ENCODE results near the gene DHRS3. TPM values are rescaled to one million over a fixed set of nuclear protein-coding genes. Genes with fewer than 3 reads are reported as not detected.

The DHRS3 gene
- total and polyA plus RNA-seq, 2 of the 13 experiments (the other 11 are each of a cell fraction or from before 2014, with no cell fraction given) = 48.5 to 90.5 TPM

DNA sequence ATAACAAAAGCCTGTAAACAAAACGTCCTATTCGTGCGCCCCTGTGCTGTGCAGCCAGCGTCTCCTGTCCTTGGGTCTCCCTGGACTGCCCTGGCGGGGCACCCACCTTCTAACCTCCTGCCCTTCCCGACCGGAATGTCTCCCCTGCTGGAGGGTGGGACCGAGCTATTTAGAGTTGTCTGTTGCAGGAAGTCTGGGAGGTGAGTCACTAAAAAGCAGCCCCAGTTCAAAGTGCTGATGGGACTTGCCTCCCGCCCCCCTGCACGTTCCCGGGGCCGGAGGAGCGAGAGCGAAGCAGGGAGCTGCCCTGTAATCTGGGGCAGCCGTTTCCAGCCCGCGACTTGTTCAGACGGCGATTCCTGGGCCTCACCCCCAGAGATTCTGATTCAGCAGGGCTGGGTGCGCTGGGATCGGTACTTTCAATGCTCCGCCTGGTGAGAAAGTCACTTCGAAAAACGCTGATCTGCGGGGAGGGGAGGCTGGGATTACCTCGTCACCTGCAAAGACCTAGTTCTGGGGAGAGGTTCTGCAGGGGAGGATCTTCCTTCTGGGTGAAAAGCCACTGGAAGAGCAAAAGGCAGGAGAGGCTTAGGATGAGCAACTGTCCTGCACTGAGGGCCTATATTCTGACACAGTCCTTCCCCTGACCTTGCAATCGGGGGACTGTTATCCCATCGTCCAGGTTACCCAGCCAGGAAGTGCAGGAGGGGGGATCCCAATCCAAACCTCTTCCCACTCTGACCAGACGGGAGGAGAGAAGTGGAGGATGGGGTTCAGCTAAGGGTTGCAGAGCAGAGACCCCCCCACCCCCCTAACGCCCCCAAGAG, 1.2 kb upstream of the DHRS3 start (continued):
- TF ChIP-seq ZBED4 (CRISPR knock-in tag; IDR thresholded peaks at IDR 0.05; ENCODE audit: borderline replicate concordance) = peak; percentile 67; the same call in 1 of the 2 replicates
- TF ChIP-seq CBX2 (IDR thresholded peaks at IDR 0.05; ENCODE audit: low read depth, low read length) = no peak
- peak; percentile 54; the same call in 1 of the 2 replicates for TF ChIP-seq CBX2 (CRISPR knock-in tag; IDR thresholded peaks at IDR 0.05; ENCODE audit: low read depth)
- no peak for TF ChIP-seq FOXO4 (CRISPR knock-in tag; conservative IDR thresholded peaks at IDR 0.05)
- TF ChIP-seq NONO (IDR thresholded peaks at IDR 0.05) = no peak
- TF ChIP-seq NONO (CRISPR knock-in tag; conservative IDR thresholded peaks at IDR 0.05) = peak; percentile 74
- TF ChIP-seq, protein P1, sequence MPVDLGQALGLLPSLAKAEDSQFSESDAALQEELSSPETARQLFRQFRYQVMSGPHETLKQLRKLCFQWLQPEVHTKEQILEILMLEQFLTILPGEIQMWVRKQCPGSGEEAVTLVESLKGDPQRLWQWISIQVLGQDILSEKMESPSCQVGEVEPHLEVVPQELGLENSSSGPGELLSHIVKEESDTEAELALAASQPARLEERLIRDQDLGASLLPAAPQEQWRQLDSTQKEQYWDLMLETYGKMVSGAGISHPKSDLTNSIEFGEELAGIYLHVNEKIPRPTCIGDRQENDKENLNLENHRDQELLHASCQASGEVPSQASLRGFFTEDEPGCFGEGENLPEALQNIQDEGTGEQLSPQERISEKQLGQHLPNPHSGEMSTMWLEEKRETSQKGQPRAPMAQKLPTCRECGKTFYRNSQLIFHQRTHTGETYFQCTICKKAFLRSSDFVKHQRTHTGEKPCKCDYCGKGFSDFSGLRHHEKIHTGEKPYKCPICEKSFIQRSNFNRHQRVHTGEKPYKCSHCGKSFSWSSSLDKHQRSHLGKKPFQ (CRISPR knock-in tag; IDR thresholded peaks at IDR 0.05; ENCODE audit: insufficient replicate concordance) = peak; percentile 65
- TF ChIP-seq ZBTB25 (CRISPR knock-in tag; IDR thresholded peaks at IDR 0.05) = peak; percentile 76
- TF ChIP-seq ASH2L (IDR thresholded peaks at IDR 0.05; ENCODE audit: insufficient read length, low read depth, low read length) = peak; percentile 55
- TF ChIP-seq ZMAT5 (CRISPR knock-in tag; IDR thresholded peaks at IDR 0.05; ENCODE audit: borderline replicate concordance, low read depth) = no peak
- TF ChIP-seq ZNF282 (IDR thresholded peaks at IDR 0.05; ENCODE audit: partially characterized antibody) = no peak
- TF ChIP-seq, protein P2, sequence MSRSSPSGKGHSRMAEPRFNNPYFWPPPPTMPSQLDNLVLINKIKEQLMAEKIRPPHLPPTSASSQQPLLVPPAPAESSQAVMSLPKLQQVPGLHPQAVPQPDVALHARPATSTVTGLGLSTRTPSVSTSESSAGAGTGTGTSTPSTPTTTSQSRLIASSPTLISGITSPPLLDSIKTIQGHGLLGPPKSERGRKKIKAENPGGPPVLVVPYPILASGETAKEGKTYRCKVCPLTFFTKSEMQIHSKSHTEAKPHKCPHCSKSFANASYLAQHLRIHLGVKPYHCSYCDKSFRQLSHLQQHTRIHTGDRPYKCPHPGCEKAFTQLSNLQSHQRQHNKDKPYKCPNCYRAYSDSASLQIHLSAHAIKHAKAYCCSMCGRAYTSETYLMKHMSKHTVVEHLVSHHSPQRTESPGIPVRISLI (CRISPR knock-in tag; IDR thresholded peaks at IDR 0.05; ENCODE audit: borderline replicate concordance) = peak; percentile 57; the same call in 1 of the 2 replicates
- peak; percentile 69; the same call in 1 of the 2 replicates for TF ChIP-seq ZNF335 (CRISPR knock-in tag; IDR thresholded peaks at IDR 0.05)
- TF ChIP-seq POLR2AphosphoS5 (IDR thresholded peaks at IDR 0.05; ENCODE audit: low read depth, low read length) = peak; percentile 95
- TF ChIP-seq CAMTA2 (CRISPR knock-in tag; IDR thresholded peaks at IDR 0.05; ENCODE audit: borderline replicate concordance) = 0 out of 2 replicates have a peak, but pooled peaks have one; percentile 67
- peak; percentile 74; the same call in 1 of the 2 replicates for TF ChIP-seq ZNF34 (CRISPR knock-in tag; IDR thresholded peaks at IDR 0.05; ENCODE audit: borderline replicate concordance)
